ENCODE data around the gene HYAL2. TPM values are rescaled to one million over a fixed set of nuclear protein-coding genes. Genes with fewer than 3 reads are reported as not detected.

HYAL2 gene
- polyA plus RNA-seq, 1 donor from 2014 or later = 116 TPM

DNA sequence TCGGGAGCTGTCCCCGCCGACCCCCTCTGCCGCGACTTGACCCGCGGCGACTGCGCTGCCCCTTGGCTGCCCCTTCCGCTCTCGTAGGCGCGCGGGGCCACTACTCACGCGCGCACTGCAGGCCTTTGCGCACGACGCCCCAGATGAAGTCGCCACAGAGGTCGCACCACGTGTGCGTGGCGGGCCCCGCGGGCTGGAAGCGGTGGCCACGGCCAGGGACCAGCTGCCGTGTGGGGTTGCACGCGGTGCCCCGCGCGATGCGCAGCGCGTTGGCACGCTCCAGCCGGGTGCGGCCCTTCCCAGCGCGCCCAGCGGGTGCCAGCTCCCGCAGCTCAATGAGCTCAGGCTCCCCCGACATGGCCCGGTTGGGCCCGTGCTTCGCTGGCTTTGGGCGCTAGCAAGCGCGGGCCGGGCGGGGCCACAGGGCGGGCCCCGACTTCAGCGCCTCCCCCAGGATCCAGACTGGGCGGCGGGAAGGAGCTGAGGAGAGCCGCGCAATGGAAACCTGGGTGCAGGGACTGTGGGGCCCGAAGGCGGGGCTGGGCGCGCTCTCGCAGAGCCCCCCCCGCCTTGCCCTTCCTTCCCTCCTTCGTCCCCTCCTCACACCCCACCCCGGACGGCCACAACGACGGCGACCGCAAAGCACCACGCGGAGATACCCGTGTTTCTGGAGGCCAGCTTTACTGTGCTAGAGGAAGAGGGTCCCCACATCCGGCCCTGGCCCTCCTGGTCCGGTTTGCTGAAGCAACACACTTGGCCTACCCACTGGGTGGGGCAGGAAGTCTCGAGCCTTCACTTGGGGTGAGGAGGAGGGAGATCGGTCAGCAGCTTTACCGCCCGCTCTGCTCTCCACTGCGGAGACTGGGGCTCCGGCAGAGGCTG, 18.1 kb upstream of the HYAL2 start, which contains the start of gene RASSF1:
RASSF1 (minus strand) TSS at position 389 of the 882 bp plus-strand sequence; CDS start at position 358, 31 bp downstream.
- Histone ChIP-seq H3K9me3 (ENCODE audit: low read length) (no peaks in the 10 kb centered on the region), H3K9me2 (ENCODE audit: insufficient read depth, low read length) (no peaks in the 10 kb centered on the region), H3K9ac (ENCODE audit: low read length) (no peak within 1 kb of the TSS), H3K27me3 (ENCODE audit: insufficient read depth, low read depth, low read length) (peaks cover 42% of the 10 kb centered on the region), H3F3A (ENCODE audit: insufficient read depth, low read length, poor library complexity, severe bottlenecking) (no peaks in the 10 kb centered on the region), H2AFZ (ENCODE audit: low read depth, low read length) (no peak within 1 kb of the TSS), H3K4me2 (ENCODE audit: low read length) (no peak within 1 kb of the TSS), H3K79me2 (replicated peaks; ENCODE audit: insufficient read depth, low read length) (peaks cover 11% of the 10 kb centered on the region), H3K4me3 (ENCODE audit: low read length) (no peak within 1 kb of the TSS), H3K27ac (ENCODE audit: low read length) (no peak within 1 kb of the TSS), H3K36me3 (ENCODE audit: insufficient read depth, low read length) (no peaks in the 10 kb centered on the region), H4K20me1 (ENCODE audit: insufficient read depth) (no peaks in the 10 kb centered on the region)
- TF ChIP-seq, protein P1, sequence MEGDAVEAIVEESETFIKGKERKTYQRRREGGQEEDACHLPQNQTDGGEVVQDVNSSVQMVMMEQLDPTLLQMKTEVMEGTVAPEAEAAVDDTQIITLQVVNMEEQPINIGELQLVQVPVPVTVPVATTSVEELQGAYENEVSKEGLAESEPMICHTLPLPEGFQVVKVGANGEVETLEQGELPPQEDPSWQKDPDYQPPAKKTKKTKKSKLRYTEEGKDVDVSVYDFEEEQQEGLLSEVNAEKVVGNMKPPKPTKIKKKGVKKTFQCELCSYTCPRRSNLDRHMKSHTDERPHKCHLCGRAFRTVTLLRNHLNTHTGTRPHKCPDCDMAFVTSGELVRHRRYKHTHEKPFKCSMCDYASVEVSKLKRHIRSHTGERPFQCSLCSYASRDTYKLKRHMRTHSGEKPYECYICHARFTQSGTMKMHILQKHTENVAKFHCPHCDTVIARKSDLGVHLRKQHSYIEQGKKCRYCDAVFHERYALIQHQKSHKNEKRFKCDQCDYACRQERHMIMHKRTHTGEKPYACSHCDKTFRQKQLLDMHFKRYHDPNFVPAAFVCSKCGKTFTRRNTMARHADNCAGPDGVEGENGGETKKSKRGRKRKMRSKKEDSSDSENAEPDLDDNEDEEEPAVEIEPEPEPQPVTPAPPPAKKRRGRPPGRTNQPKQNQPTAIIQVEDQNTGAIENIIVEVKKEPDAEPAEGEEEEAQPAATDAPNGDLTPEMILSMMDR (IDR thresholded peaks at IDR 0.05; ENCODE audit: poor library complexity, severe bottlenecking) = no peak

DNA sequence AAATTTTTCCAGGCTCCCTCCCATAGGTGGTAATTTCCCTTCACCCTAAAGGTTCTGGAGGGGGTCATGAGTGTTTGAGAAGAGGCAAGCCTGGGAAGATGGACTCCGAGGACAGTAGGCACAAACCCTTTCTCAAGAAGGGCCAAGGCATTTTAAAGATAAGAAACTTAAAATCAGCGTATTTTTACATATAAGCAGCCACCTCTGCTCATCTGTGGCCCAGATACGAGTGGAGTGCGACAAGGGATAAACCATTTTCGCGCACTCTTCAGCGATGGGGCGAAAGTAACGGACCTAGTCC, 17.6 kb upstream of the HYAL2 start:
- no peak overlapping the region for H2AFZ ChIP-seq (ENCODE audit: low read depth, low read length)

More for the DNA sequence above, 17.6 kb upstream of the HYAL2 start:
- Histone ChIP-seq H4K20me1 (ENCODE audit: insufficient read depth) (no peaks in the 10 kb centered on the region), H3K27ac (ENCODE audit: low read length) (no peak overlapping the region), H3K9me3 (ENCODE audit: low read length) (no peaks in the 10 kb centered on the region), H3K9me2 (ENCODE audit: insufficient read depth, low read length) (no peaks in the 10 kb centered on the region), H3K4me2 (ENCODE audit: low read length) (no peak overlapping the region), H3K36me3 (ENCODE audit: insufficient read depth, low read length) (no peaks in the 10 kb centered on the region), H3K9ac (ENCODE audit: low read length) (no peak overlapping the region), H3K27me3 (ENCODE audit: insufficient read depth, low read depth, low read length) (peaks cover 36% of the 10 kb centered on the region), H3F3A (ENCODE audit: insufficient read depth, low read length, poor library complexity, severe bottlenecking) (no peaks in the 10 kb centered on the region), H3K79me2 (replicated peaks; ENCODE audit: insufficient read depth, low read length) (peaks cover 17% of the 10 kb centered on the region), H3K4me3 (ENCODE audit: low read length) (no peak overlapping the region)
- no peak for TF ChIP-seq RAD21 (conservative IDR thresholded peaks at IDR 0.05)
- TF ChIP-seq TAF1 (IDR thresholded peaks at IDR 0.05; ENCODE audit: low read depth) = no peak
- TF ChIP-seq, protein P2, sequence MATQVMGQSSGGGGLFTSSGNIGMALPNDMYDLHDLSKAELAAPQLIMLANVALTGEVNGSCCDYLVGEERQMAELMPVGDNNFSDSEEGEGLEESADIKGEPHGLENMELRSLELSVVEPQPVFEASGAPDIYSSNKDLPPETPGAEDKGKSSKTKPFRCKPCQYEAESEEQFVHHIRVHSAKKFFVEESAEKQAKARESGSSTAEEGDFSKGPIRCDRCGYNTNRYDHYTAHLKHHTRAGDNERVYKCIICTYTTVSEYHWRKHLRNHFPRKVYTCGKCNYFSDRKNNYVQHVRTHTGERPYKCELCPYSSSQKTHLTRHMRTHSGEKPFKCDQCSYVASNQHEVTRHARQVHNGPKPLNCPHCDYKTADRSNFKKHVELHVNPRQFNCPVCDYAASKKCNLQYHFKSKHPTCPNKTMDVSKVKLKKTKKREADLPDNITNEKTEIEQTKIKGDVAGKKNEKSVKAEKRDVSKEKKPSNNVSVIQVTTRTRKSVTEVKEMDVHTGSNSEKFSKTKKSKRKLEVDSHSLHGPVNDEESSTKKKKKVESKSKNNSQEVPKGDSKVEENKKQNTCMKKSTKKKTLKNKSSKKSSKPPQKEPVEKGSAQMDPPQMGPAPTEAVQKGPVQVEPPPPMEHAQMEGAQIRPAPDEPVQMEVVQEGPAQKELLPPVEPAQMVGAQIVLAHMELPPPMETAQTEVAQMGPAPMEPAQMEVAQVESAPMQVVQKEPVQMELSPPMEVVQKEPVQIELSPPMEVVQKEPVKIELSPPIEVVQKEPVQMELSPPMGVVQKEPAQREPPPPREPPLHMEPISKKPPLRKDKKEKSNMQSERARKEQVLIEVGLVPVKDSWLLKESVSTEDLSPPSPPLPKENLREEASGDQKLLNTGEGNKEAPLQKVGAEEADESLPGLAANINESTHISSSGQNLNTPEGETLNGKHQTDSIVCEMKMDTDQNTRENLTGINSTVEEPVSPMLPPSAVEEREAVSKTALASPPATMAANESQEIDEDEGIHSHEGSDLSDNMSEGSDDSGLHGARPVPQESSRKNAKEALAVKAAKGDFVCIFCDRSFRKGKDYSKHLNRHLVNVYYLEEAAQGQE (IDR thresholded peaks at IDR 0.05; ENCODE audit: borderline replicate concordance) = no peak
- no peak for TF ChIP-seq SMC3 (conservative IDR thresholded peaks at IDR 0.05; ENCODE audit: poor library complexity)
- TF ChIP-seq POLR2AphosphoS5 (IDR thresholded peaks at IDR 0.05) = no peak
- no peak for TF ChIP-seq EP300 (conservative IDR thresholded peaks at IDR 0.05; ENCODE audit: poor library complexity, severe bottlenecking)
- TF ChIP-seq, protein P1 (IDR thresholded peaks at IDR 0.05; ENCODE audit: poor library complexity, severe bottlenecking) = no peak
- TF ChIP-seq EZH2 (IDR thresholded peaks at IDR 0.05; ENCODE audit: borderline replicate concordance, insufficient read depth, low read length, poor library complexity, severe bottlenecking) = no peak
- no peak for TF ChIP-seq MXI1 (conservative IDR thresholded peaks at IDR 0.05; ENCODE audit: poor library complexity, severe bottlenecking)

Data from neural cell (in vitro differentiated cells).